HepG2 (cell line): ENCODE results near the gene FAM171A2.

Experiments used
- PBX3 ChIP-seq: sonication (generic); formaldehyde crosslinking; IDR thresholded peaks from 2 replicates; pipeline ENCODE4 v1.8.1; 2023; ENCODE audit warnings: missing genetic modification reagents, inconsistent platforms, borderline replicate concordance
- ZNF382 ChIP-seq: sonication (generic); formaldehyde crosslinking; IDR thresholded peaks from 2 replicates; pipeline ENCODE4 v1.5.0; 2020; ENCODE audit warnings: missing genetic modification reagents, mild to moderate bottlenecking, borderline replicate concordance

- no peak for TF ChIP-seq ZNF382 (CRISPR knock-in tag)
- no peak for TF ChIP-seq PBX3 (CRISPR knock-in tag)
Measured at GRCh38 chr17:44309472-44309871, 54.2 kb downstream of the FAM171A2 start.
